GM18498 (cell line): ENCODE data around the gene LGR6.
"Not testable (repeated sequence)": the region's sequence is repeated elsewhere in the genome, so short reads cannot be mapped to it uniquely, and the experiment has no call there.

Source experiments
- ATAC-seq: cut with Tn5 transposase; IDR thresholded peaks from one replicate; pipeline ENCODE4 v1.9.1; 2021; ENCODE audit warnings: mild to moderate bottlenecking, moderate library complexity; ENCODE audit not compliant: unreplicated experiment

The LGR6 gene, protein sequence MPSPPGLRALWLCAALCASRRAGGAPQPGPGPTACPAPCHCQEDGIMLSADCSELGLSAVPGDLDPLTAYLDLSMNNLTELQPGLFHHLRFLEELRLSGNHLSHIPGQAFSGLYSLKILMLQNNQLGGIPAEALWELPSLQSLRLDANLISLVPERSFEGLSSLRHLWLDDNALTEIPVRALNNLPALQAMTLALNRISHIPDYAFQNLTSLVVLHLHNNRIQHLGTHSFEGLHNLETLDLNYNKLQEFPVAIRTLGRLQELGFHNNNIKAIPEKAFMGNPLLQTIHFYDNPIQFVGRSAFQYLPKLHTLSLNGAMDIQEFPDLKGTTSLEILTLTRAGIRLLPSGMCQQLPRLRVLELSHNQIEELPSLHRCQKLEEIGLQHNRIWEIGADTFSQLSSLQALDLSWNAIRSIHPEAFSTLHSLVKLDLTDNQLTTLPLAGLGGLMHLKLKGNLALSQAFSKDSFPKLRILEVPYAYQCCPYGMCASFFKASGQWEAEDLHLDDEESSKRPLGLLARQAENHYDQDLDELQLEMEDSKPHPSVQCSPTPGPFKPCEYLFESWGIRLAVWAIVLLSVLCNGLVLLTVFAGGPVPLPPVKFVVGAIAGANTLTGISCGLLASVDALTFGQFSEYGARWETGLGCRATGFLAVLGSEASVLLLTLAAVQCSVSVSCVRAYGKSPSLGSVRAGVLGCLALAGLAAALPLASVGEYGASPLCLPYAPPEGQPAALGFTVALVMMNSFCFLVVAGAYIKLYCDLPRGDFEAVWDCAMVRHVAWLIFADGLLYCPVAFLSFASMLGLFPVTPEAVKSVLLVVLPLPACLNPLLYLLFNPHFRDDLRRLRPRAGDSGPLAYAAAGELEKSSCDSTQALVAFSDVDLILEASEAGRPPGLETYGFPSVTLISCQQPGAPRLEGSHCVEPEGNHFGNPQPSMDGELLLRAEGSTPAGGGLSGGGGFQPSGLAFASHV

GRCh38 chr1:202193614-202194327, at the start of gene LGR6:
Gene LGR6, plus strand, starts transcription at chr1:202193799. Its CDS starts 191 bp downstream, at chr1:202193990.
- ATAC-seq = no peak

DNA sequence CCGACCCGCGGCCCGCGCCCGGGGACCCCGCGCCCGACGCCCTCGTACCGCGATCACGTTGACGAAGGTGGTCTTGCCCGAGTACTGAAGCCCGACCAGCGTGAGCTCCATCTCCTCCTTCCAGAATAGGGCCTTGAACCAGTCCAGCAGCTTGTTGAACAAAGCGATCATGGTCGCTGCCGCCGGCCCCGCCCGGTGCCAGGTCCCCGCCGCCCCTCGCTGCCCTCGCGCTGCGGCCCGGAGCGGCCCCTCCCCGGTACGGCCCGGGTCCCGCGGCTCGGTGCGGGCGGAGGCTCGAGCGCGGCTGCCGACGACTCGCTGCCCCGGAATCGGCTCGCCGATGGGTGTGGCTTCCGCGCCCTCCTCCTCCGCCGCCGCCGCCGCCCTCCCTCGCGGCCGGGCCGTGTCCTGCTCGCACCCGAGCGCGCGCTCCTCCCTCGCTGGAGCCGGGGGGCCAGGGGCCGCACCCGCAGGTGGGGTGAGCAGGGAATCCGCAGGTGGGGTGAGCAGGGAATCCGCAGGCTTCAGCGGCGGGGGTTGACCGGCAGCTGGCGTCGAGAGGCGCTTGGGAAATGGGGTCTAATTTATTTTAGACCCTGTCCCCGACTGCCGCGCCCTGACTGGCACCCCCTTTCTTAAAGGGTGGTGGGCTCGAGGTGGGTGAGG, 49.1 kb upstream of the LGR6 start, which contains the start of gene ARL8A:
ARL8A (minus strand) TSS at position 336 of the 666 bp plus-strand sequence; CDS start at position 171, 165 bp downstream.
- ATAC-seq = peak; percentile 64

DNA sequence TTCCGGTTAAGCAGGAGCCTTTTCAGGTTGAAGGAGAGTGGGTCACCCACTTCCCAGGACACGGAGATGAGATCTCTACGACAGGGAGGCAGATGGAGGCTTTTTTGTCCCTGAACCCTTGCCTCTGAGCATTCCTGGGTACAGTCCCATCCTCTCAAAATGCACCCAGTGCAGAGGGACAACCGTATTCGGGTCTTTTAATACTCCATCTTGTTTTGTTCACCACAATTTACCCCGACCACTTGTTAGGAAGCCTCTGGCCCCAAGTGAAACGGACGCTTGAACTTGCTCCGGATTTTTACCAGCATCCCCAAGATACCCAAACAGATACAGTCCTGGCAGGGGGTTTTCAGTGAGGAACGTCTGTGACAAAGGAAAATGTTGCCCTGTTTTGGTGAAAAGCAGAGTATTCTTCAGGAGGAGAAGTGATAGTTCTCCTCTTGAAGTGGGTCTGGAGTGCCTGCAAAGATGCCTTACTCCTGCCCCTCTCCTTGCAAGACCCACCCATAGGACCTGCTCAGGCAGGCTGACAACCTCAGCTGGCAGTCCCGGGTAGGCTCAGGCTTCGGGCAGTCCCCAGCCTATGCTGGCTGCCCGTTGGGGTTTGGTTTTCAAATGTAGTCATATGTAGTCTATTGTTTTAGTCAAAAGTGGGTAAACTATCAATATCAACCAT, 48.4 kb upstream of the LGR6 start:
- ATAC-seq = no peak

DNA sequence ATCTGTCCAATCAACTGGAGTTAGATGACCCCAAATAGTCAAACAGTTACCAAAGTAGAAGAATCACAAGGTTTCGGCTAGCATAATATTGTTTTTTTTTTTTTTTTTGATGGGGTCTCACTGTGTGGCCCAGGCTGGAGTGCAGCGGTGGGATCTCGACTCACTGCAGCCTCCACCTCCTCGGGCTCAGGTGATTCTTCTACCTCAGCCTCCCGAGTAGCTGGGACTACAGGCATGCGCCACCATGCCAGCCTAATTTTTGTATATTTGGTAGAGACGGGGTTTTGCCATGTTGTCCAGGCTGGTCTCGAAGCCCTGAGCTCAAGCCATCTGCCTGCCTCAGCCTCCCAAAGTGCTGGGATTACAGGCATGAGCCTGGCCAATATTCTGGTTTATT, 47.9 kb upstream of the LGR6 start:
- ATAC-seq = not testable (repeated sequence)

GRCh38 chr1:202146279-202146678, 47.3 kb upstream of the LGR6 start:
- ATAC-seq = no peak

GRCh38 chr1:202146993-202147392, 46.6 kb upstream of the LGR6 start:
- no peak for ATAC-seq

GRCh38 chr1:202148391-202148790, 45.2 kb upstream of the LGR6 start:
- no peak for ATAC-seq

- ATAC-seq = no peak
These were observed 44.0 kb upstream of the LGR6 start for GRCh38 chr1:202149566-202149965.

- no peak for ATAC-seq
These were observed 43.4 kb upstream of the LGR6 start for GRCh38 chr1:202150187-202150586.

DNA sequence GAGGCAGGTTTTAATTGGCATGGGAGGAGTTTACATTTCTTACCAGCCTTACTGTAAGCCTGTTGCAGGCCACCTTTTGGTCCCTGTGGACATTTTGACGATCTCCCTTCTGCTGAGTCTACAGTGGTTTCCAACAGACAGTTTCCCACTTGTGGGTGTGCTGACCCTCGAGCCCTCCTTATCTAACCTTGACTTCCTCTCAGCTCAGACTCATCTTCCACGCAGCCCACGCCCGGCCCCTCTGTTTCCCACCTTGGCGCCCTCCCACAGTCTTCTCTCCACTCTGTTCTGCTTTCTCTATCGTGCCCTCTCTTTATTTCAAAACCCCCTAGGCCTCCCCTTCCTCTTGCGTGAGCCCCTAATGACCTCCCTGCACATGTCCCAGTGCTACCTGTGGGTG, 43.0 kb upstream of the LGR6 start:
- no peak for ATAC-seq

DNA sequence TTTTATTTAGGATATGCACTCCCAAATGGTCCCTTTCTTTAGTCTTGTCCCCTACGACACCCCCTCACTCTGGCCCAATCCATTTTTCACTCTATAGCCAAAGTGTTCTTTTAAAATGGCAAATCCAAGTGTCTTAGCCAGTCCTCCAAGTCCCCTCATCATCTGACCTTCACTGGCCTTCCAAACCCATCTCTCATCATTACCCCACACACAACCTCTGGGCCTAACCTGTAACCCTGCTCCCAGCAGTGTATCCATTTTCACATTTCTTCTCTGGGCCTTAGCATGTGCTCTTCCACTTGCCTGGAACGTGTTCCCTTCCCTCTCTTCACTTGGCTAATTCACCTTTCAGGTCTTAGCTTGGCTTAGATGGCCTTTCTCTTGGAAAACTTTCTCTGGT, 42.6 kb upstream of the LGR6 start:
- no peak for ATAC-seq

DNA sequence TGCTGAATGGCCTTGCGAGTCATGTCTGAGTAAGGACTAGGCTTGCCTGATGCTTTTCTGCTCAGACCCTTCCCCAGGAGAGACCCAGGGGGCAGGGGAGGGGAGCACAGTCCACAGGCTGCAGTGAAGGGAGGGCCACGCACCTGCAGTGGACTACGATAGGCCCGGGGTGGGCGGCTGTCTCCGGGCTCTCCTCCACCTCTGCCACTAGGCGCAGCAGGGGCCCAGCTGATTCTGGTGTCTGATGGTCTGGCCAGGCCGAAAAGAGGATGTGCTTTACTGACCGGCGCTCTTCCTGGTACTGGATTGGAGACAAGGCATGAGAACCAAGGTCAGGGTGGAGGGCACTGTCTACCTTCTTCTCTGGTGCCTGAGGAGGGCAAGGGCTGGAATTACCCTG, 41.2 kb upstream of the LGR6 start:
- ATAC-seq = no peak

GRCh38 chr1:202153284-202153683, 40.3 kb upstream of the LGR6 start:
- ATAC-seq = no peak

DNA sequence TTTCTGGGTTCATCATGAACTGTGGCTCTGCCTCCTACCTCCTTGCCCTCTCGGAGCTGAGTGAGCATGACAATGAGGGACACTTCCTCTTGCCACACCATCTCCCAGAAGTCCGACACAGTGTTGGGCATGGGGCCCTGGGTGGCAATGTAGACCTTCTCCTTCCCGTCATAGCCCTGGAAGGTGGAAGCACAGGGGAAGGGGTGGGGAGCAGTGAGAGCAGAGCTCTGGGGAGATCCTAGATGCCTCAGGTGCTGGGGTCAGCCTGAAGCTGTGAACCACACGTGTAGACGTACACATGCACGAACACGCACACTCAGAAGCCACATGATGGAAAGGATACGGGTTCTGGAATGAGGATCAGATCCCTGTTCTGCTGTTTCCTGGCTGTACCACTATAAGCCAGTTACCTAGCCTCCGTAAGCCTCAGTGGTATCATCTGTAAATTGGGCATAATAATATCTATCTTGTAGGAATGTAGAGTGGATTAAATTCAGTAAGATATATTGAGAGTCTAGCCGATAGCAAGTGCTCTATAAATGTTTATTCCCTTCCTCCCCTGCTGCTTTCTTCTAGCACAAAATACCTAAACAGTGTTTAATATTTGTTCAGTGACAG, 39.3 kb upstream of the LGR6 start:
- ATAC-seq = no peak

GRCh38 chr1:202154766-202155477, 38.7 kb upstream of the LGR6 start:
- ATAC-seq = no peak

- no peak for ATAC-seq
These were observed 38.0 kb upstream of the LGR6 start for GRCh38 chr1:202155478-202156021.

DNA sequence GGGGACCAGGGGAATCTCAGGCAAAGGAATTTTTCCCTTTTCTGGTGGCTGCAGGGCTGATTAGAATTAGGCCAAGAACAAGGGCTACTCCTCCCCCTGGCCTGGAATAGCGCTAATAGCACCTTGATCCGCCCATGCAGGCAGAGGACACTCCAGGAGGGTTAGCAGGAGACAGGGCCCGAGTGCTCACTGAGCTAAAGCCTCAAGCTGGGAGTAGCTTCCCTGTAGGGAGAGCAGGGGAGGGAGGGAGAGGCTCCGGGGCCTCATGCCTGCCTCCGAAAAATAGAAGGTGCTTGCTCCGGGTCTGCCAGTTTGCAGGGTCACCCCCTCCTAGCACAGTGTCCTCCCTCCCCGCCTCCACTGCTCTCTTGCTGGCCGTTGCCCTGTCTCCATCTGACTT, 37.0 kb upstream of the LGR6 start:
- ATAC-seq = no peak

GRCh38 chr1:202157945-202158344, 35.7 kb upstream of the LGR6 start:
- ATAC-seq = no peak
